HUDEP-2 (cell line): Measurements from ENCODE around the gene CFAP43.
"Not testable (repeated sequence)": the region's sequence is repeated elsewhere in the genome, so short reads cannot be mapped to it uniquely, and the experiment has no call there.

ENCODE experiments used
- DNase-seq, 76 experiments: peaks; one replicate each; lab custom pipeline; 2025; ENCODE audit not compliant: unreplicated experiment in 76 of 76; lab: John Stamatoyannopoulos, UW

CFAP43 gene

DNA sequence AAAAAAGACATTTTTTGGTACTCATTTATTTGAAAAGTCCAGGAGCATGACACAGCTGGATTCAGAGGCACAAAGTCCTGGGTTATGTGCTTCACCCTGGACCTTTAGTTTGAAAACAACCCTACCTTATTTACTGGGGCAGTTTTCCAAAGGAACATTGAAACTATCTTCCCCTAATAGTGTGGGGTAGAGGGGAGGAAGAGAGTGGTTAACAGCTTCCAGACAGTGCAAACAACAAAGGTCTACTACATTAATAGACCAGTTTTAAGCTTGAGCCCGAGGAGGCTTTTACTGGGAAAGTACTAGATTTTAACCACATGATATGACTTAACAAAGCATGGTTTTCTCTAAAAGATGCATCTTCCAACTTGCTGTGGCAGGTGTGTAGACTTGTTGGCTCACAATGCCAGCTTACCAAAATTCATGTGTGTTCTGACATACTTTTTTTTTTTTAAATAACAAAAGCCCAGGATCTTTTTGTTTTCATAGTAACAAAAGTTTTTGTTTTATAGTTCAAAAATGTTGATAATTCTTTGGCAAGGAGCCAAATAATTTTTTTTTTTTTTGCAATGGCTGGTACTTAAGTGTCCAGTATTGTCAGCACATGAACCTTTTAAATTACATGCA, 24.3 kb upstream of the CFAP43 start:
- DNase-seq: peak in 8 of 76 experiments; percentile 12 to 53 (median 26)

DNA sequence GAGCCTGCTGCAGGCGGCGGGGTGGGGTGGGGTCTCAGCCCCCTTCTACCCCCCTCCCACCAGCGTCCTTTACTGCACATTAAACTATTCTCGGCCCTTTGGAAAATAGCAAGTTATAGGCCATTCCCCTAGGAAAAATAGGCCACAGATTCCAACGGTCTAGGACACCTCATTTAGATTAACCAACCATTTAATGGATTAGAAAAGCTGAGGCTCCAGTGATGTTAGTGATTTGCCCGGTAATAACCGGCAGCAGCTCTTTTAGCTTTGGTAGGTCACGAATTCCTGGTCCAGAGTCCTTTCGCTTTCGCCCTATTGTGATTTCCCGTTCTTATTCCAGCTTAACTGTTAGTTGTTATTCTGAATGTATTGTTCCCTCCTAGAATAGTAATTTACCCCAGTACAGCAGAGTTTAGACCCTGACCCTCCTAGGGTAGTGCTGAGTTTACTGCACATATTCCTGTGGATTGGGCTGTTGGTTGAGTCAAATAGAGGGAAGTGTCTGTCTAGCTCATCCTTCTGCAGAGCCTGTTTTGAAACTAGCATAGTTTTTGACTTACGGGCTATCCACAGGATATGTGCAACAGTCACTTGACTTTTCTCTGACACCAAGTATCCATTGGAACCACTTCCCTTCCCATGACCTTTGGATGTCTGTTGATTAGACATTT, 23.3 kb upstream of the CFAP43 start:
- DNase-seq: peak in 15 of 76 experiments; percentile 12 to 42 (median 26)

DNA sequence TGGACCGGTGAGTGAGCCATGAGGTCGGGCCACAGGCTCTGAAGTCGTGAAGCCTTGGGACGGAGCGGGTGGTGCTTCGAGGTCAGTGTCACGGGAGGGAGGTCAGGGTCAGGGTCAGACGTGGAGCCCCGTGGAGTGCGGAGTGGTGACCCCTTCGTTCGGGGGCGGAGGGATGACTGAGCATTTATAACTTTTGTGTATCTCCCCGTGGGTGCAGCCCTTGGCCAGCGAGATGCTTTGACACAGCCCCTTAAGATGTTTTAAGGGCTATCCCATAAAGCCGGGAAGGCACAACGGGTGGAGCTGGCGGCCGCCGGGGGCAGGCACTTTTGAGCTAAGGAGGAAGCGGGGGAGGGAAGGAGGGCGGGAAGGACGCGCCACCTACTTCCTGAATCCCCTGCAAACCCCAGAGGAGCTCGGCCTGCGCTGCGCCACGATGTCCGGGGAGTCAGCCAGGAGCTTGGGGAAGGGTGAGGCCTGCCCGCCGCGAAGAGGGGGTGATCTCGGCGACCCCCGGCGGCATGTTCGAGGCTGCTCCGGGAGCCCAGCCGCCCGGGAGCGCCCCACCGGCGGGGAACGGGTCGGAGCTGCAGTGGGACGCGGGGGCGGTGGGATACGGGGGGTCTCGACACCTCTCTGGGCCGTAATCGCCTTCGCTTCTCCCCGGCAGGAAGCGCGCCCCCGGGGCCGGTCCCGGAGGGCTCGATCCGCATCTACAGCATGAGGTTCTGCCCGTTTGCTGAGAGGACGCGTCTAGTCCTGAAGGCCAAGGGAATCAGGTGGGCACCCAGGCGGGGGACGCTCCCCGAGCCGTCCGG, 22.5 kb upstream of the CFAP43 start, which contains the start of gene GSTO1:
GSTO1 (plus strand) TSS at position 400 of the 818 bp plus-strand sequence; CDS start at position 437, 37 bp downstream.
- DNase-seq: peak in 73 of 76 experiments; percentile 36 to 88 (median 74)

DNA sequence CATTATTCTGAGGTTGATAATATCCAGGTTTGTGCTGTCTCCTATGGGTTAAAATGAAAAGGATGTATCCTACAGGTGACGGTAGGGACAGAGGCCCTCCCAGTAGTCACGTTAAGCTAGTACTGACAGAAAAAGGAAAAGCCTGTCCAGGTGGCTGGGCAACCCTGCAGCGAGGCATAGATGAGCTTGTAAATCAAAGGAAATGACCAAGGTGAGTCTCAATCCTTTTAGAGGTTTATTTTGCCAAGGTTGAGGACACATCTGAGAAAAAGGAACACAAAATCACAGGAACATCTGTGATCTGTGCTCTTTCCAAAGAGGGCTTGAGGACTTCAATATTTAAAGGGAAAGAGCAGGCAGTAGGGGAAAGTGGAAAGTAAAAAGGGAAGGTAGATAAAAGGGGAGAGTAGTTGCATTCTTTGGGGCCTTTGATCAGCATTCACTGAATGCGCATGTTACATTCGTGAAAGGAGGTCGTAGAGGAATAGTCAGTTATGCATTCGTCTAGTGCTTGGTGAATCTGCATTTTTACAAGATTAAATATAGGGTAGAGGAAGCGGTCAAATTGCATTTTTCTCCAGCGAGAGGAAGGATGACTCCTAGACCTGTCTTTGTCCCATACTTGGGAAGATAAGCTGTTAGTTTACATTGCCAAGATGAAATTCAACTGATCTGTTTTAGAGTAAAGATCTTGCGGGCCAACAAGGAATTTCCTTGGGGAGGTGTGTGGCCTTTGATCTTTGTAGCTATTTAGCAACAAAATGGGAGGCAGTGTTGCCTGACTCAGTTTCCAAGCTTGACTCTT, 21.6 kb upstream of the CFAP43 start:
- peak in 1 of 76 experiments; percentile 59 for DNase-seq

DNA sequence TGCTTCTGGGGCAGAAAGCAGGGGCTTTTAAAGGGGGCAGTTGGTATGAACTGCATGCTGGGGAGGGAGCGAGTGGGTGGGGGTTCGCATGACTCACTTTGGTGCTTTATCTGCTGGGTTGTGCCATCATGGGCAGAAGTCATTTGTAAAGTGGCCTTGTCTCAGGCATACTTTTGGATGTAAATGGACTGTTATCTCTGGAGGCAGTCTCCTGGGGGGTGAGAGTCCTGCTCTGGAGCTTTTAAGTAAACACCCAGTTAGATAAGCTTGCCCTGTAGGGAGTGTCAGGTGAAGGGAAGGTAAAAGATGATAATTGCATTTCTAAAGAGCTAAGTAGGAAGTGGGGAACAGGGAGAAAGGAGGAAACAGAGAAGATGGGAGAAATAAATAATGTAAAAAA, 20.9 kb upstream of the CFAP43 start:
- DNase-seq: peak in 73 of 76 experiments; percentile 27 to 90 (median 73)

DNA sequence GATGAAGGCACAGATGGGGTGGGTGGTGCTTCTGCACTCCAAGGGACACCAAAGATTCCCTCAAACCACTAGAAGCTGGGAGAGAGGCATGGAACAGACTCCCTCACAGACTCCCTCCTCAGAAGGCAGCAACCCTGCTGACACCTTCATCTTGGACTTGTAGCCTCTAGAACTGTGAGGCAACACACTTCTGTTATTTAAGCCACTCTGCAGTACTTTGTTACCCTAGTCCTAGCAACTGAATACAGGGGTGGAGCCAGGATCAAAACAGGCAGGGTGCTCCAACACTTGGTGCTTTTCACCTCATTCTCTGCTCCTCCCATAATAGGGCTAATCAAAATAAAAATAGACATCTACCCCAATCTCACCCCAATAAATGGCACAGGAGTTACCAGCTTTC, 20.2 kb upstream of the CFAP43 start:
- peak in 21 of 76 experiments; percentile 14 to 56 (median 32) for DNase-seq

DNA sequence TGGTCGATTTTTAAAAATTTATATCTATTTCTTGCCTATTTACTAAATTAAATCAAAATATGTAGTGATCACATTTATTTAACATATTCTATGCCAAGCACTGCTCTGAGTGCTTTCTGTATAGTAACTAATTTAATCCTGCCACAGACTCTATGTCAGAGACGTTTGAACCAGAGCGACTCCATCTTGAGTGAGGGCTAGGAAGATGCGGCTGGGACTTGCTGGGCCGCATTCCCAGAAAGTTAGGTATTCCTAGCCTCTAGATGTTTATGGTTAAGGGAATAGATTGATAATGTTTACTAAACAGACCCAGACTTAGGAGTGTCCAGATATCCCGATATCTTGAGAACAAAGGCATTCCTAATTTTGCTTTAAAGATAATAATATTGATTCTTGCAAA, 19.3 kb upstream of the CFAP43 start:
- DNase-seq: no peak

DNA sequence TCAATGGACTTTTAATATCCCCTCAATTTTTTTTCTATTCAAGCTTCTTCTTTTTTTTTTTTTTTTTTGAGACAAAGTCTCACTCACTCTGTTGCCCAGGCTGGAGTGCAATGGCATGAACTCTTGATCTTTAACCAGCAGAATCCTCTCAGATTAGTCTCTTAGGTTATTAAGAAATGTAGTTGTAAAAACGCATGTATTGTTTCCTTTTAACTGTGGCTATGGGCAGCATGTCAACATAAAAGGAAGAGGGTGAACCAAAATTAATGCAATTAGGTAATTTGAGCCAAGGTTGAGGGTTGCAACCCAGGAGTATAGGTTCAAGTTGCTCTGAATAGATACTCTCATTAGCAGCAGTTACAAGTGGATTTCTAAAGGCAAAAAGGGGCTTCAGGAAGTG, 18.2 kb upstream of the CFAP43 start:
- DNase-seq: no peak

DNA sequence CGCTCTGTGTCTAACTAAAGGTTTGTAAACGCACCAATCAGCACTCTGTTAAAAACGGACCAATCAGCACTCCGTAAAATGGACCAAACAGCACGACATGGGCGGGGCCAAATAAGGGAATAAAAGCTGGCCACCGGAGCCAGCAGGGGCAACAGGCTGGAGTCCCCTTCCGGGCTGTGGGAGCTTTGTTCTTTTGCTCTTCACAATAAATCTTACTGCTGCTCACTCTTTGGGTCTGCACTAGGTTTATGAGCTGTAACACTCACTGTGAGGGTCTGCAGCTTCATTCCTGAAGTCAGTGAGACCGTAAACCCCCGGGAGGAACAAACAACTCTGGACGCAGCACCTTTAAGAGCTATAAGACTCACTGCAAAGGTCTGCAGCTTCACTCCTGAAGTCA, 16.8 kb upstream of the CFAP43 start:
- DNase-seq: not testable (repeated sequence)

DNA sequence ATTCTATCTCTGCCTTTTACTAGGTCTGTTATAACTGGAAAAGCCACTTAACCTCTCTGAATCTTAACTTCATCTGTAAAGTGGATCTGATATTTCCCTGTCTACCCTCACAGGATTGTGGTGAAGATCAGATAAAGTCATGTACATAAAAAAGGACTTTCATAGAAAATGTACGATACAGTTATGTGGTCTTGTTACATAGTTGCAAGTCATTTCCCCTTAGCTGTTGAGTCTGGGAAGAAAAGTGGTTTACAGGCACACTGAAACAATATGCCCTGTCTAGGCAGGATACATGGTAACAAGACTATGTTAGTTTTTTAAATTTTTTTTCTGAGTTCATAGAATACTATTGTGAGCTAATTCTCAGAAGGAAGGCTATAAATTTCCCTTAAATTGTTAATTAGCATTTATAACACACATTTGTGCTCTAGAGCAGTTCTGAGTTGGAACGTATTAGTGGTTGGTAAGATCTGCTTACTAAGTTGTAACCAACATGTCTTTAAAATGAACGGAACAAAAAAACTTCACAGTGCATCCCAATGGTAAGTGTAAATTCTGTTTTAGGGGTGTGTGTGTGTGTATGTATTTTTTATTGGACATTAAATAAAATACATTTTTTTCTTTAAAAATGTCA, 15.5 kb upstream of the CFAP43 start:
- peak in 23 of 76 experiments; percentile 25 to 76 (median 47) for DNase-seq

DNA sequence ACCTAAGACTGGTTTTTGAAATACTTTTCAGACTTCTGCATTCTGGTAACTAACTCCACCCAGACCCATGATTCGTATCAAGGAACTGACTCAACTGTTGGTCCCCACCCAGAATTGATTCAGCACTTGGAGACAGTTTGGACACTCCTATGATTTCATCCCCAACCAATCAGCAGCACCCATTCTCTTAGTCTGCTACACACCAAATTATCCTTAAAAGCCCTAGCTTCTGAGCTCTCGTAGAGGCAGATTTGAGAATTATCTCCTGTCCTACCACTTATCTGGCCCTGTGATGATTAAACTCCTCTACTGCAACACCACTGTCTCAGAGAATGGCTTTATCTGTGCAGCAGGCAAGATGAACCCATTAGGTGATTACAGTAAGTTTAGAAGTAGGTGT, 14.8 kb upstream of the CFAP43 start:
- DNase-seq: peak in 71 of 76 experiments; percentile 20 to 99 (median 87)

DNA sequence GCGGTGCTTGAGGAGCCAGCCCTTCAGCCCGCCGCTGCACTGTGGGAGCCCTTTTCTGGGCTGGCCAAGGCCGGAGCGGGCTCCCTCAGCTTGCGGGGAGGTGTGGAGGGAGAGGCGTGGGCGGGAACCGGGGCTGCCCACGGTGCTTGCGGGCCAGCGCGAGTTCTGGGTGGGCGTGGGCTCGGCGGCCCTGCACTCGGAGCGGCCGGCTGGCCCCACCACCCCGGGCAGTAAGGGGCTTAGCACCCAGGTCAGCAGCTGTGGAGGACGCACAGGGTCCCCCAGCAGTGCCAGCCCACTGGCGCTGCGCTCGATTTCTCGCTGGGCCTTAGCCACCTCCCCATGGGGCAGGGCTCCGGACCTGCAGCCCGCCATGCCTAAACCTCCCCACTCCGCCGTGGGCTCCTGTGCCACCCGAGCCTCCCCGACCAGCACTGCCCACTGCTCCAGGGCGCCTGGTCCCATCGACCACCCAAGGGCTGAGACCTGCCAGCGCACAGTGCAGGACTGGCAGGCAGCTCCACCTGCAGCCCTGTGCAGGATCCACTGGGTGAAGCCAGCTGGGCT, 13.0 kb upstream of the CFAP43 start:
- no peak for DNase-seq

DNA sequence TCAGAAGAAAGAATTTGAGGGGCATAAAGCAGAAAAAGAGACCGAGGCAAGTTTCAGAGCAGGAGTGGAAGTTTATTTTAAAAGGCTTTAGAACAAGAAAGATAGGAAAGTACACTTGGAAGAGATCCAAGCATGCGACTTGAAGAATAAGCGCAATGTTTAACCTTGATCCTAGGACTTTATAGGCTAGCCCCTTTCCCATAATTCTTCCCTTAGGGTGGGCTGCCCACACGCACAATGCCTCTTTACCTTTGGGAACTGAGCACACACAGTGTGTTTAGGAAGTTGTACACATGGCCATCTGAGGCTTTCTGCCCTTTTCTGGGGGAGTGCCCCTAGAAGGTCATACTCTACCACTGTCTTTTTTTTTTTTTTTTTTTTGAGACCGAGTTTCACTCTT, 11.3 kb upstream of the CFAP43 start:
- no peak for DNase-seq

DNA sequence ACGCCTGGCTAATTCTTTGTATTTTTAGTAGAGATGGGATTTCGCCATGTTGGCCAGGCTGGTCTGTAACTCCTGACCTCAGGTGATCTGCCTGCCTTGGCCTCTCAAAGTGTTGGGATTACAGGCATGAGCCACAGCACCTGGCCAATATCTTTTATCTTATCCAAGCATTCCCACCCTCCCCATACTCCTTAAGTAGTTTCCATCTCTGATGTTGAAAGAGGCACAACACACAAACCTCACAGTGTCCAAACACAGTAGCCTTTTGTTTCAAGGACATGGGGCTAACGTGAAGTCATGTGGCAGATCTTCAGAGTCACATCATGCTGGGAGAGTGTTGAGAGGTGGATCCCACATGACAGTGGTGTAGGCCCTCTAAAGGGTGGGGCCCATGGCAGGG, 10.8 kb upstream of the CFAP43 start:
- DNase-seq: not testable (repeated sequence)

DNA sequence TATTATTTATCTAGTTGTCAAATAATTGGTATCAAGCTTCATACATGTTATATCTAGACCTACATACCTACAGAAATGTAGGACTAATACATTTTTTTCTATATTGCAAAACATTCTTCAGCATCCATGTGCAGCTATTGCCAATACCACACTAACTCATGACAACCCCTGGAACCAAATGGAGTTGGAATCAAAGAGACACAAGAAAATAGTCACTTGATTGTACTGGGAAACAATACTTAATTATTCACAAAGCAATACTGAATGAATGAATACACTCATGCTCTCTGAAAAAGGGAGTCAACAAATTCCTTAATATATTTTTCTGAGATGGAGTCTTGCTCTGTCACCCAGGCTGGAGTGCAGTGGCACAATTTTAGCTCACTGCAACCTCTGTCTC, 10.4 kb upstream of the CFAP43 start:
- DNase-seq: no peak

DNA sequence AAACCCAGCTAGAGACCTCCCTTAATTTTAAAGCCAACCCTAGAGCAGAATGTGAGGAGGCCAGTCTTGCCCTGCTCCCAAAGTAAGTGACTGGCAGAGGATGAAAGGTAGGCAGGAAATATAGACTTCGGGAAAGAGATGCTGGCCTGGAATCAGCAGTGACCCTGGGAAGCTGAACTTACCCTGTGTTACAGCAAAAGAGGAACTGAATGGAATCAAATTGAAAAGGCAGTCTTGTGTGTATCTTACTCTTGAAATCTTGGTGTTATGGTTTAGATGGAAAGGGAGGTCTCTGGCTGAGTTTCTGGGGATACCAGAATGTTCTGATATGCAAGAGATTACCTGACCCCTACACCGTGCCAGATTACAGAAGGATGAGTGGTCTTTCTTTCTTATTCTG, 7.9 kb upstream of the CFAP43 start:
- DNase-seq: no peak

DNA sequence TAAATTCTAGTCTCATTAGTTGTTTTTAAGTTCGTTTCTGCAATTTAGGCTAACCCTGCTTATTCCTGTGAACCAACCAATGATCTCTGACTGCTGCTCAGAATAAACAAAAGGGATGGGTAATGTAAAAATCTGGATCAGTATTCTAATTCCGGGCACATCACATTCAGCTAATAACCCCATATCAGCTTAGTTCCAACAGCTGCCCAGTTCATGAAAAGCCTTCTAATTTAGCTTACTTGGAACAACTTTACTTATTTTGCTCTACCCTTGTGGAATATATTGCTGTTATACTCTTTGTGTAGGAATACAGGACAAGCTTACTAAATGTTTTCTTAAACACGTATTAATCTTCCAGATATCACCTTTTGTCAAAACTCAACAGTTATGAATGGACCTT, 3.6 kb upstream of the CFAP43 start:
- no peak for DNase-seq

DNA sequence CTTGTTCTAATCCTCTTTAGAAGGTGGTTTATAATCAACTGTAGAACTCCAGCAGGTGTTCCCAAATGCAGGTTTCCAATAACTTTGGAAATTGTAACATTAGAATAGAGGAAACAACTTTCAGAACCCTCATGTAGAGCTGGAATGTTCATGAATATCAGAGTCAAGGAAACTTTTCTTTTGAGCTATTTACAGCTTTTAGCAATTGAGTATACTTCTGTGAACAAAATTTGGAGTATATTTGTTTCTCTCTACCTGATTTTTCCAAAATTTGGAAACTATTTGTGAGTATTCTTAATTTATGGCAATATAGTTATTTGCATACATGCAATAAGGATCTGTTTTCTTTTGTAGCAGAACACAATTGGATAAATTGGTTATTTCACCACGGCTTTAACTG, 2.8 kb upstream of the CFAP43 start:
- no peak for DNase-seq

DNA sequence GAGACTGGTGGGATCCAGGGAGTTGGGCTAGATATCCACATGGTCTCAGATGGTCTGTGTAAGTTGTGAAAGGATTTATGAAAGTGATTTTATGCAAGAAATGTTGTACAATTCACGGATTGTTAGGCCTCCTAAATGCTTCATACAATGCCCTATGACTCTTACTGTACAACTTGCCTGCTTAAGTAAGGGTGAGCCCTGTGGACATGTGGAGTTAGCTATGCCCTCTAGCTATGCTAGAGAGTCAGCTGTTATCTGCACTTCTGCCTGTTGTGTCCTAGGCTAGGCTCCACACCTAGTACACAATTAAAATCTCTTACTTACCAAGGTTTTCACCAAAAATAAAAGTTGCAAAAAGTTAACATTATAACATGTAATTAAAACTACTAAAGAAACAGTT, 1.7 kb upstream of the CFAP43 start:
- DNase-seq: peak in 34 of 76 experiments; percentile 4 to 66 (median 44)

DNA sequence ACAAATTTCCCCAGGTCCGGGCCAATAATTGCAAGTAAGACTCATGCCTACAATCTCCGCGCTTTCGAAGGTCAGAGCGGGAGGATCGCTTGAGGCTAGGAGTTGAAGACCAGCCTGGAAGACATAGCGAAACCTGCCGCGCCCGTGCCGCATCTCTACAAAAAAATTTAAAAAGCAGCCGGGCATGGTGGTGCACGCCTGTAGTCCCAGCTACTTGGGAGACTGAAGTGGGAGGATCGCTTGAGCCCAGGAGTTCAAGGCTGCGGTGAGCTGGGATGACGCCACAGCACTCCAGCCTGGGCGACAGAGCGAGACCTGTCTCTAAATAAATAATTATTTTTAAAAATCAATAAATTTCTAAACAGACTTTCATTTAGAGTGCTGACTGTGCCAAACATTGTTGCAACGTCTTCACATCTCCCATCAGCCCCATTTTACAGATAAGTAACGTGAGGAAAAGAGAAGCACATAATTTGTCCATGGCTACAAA, 494 bp upstream of the CFAP43 start:
- DNase-seq: peak in 2 of 76 experiments; percentile 54 to 55
